IPS-20b (cell line): ENCODE data around the gene TSPYL4.

ENCODE experiments used
- H3K27ac ChIP-seq: one replicate; pipeline ENCODE4 v1.5.1; 2013; ENCODE audit warnings: low read length
- H3K27me3 ChIP-seq: 2 replicates; pipeline ENCODE4 v1.6.1; 2013; ENCODE audit warnings: mild to moderate bottlenecking, low read length, inconsistent platforms; ENCODE audit not compliant: insufficient read depth
- H3K36me3 ChIP-seq: 2 replicates; pipeline ENCODE4 v1.6.1; 2013; ENCODE audit warnings: low read depth, mild to moderate bottlenecking, inconsistent platforms, low read length, moderate library complexity; ENCODE audit not compliant: insufficient read depth
- H3K4me1 ChIP-seq: 2 replicates; pipeline ENCODE4 v1.6.1; 2013; ENCODE audit warnings: mild to moderate bottlenecking, control low read depth, inconsistent platforms, low read length, moderate library complexity; ENCODE audit not compliant: insufficient read depth
- H3K4me3 ChIP-seq: 2 replicates; pipeline ENCODE4 v1.5.1; 2013; ENCODE audit warnings: mild to moderate bottlenecking, low read length, inconsistent platforms
- H3K9ac ChIP-seq: 2 replicates; pipeline ENCODE4 v1.6.1; 2013; ENCODE audit warnings: low read depth, mild to moderate bottlenecking, inconsistent platforms, low read length, moderate library complexity
- H3K9me3 ChIP-seq: 2 replicates; pipeline ENCODE4 v1.6.1; 2013; ENCODE audit warnings: mild to moderate bottlenecking, low read depth, low read length, inconsistent platforms; ENCODE audit not compliant: insufficient read depth

Gene TSPYL4

DNA sequence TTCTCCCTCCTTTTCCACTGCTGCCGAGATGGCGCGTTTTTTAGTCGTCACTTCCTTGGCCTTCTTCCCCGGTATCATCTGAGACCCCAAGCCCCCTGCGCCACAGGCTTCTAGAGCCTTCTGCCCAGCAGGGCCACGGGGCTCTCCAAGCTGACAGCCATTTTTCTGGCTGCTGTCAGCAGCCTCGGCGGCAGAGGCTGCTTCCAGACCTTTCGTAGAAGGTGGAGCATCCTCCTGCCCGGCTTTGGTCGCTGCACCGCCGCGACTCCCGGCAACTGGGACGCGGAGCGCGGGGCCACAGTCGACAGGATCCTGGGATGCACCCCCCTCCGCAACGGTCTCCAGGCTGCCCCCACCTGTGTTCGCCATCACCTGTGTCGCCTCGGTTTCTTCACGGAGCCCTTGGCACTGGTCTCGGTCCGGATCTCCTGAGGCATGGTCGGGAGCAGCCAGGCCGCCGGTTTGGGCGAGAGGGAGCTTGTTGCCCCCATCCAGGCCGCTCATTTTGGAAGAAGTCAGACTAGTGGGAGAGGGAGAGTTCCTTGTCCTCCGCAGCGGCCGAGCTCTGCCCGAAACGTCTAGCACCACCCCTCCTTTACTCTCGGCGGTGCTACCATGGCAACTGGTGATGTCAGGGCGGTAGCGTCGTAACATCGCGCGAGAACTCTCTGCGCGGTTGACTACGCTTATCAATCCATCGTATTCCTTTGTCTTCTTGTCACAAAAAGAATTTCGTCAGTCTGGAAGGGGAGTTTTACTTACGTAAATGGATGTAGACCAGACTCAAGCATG, at the start of gene TSPYL4:
TSS of gene TSPYL4 (minus strand) at position 571 of the 792 bp plus-strand sequence. CDS start at position 504, 67 bp downstream.
- no peaks in the 10 kb centered on the region for H3K27me3 ChIP-seq
- H3K4me3 ChIP-seq = peak within 1 kb of the TSS; percentile 86
- H3K27ac ChIP-seq = peak within 1 kb of the TSS; percentile 91
- H3K36me3 ChIP-seq = peaks cover 9% of the 10 kb centered on the region; the same call in 1 of the 2 replicates
- no peaks in the 10 kb centered on the region for H3K9me3 ChIP-seq
- peaks cover 33% of the 10 kb centered on the region for H3K4me1 ChIP-seq
- H3K9ac ChIP-seq = peak within 1 kb of the TSS; percentile 96

DNA sequence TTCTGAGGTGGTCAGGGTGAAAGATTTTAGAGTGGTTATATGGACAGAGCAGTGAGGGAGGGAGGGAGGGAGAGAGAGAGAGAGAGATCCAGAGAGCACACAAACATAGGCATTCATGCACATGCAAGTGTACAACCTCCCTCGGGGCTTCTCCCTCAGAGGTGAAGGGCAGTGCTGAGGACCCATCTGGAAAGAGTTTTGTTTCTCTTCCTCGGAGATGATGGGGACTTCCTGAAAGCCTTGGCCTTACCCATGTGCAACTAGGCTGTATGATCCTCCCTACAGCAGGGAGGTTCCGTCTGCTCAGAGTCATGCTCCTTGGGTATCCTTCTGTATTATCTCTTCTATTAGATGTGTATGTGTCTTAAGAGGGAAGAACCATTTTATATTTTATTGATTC, 47.2 kb upstream of the TSPYL4 start:
- no peaks in the 10 kb centered on the region for H3K36me3 ChIP-seq
- H3K4me3 ChIP-seq = no peak overlapping the region
- no peak overlapping the region for H3K9ac ChIP-seq
- H3K4me1 ChIP-seq = no peaks in the 10 kb centered on the region
- peaks cover 10% of the 10 kb centered on the region for H3K9me3 ChIP-seq
- H3K27ac ChIP-seq = no peak overlapping the region
- no peaks in the 10 kb centered on the region for H3K27me3 ChIP-seq

DNA sequence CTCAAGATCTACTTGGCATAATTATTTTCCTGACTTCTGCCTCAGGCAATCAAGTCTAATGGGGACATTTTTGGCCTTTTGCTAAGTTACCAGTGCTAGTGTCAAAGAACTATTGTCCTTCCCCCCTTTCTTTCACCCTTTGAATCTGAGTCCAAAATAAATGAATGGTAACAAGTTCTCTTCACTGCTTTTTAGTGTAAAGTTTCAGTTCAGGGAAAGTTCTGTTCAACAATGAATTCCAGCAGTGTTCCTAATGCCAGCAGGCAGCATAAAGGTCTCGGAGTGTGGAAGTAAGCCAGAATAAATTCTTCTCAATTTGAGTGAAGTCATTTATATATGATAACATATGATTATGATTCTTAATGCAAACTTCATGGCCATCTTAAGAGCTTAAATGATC, 46.7 kb upstream of the TSPYL4 start:
- no peaks in the 10 kb centered on the region for H3K27me3 ChIP-seq
- H3K4me1 ChIP-seq = no peaks in the 10 kb centered on the region
- H3K9me3 ChIP-seq = peaks cover 10% of the 10 kb centered on the region
- H3K27ac ChIP-seq = no peak overlapping the region
- no peaks in the 10 kb centered on the region for H3K36me3 ChIP-seq
- no peak overlapping the region for H3K9ac ChIP-seq
- no peak overlapping the region for H3K4me3 ChIP-seq

DNA sequence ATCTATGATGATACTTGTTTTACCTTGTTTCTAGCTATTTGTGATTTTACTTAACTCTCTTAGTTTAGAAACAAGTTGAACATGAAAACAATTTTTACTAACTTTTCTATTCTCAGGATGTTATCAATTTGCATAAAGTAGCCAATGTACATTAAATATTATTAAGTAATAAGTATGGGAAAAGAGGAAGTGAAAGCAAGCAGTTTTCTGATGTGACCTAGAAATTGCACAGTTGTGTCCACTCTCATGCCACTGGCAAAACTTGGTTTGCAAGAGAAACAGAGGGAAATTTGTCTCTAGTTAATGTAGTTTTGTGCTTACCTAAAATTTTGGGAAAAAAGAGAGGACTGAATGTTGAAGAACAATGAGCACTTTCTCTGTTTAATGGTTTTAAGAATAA, 45.1 kb upstream of the TSPYL4 start:
- Histone ChIP-seq H3K4me3 (no peak overlapping the region), H3K27ac (no peak overlapping the region), H3K9ac (no peak overlapping the region), H3K9me3 (peaks cover 10% of the 10 kb centered on the region), H3K27me3 (no peaks in the 10 kb centered on the region), H3K4me1 (no peaks in the 10 kb centered on the region), H3K36me3 (no peaks in the 10 kb centered on the region)

DNA sequence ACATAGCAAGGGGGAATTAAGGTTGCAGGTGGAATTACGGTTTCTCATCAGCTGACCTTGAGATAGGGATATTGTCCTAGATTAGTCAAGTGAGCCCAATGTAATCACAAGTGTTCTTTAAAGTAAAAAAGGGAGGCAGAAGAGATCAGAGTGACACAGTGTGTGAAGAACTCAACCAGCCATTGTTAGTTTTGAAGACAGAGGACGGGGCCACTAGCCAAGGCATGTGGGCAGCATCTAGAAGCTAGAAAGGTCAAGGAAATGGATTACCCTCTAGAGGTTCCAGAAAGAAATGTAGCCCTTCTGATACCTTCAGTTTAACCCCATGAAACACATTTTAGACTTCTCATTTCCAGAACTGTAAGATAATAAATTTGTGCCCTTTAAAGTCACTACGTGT, 44.4 kb upstream of the TSPYL4 start:
- no peak overlapping the region for H3K9ac ChIP-seq
- no peak overlapping the region for H3K4me3 ChIP-seq
- no peak overlapping the region for H3K27ac ChIP-seq
- H3K9me3 ChIP-seq = peaks cover 10% of the 10 kb centered on the region
- H3K27me3 ChIP-seq = no peaks in the 10 kb centered on the region
- H3K36me3 ChIP-seq = no peaks in the 10 kb centered on the region
- no peaks in the 10 kb centered on the region for H3K4me1 ChIP-seq

DNA sequence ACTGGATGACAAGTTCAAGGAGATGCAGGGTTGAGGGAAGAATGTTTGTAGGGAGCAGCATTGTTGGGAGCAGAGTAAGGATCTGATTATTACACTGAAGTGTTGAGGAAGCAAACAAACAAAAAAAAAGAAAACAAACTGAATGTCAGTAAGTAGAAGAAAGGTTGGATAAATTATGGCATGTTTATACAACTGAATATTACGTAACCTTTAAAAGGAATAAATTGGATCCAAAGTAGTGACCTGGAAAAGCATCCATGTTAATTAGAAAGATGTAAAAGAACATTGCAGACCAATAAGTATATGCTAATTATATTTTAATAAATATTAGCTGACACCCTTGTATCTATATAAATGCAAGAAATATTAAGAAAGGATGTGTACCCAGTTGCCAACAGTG, 38.7 kb upstream of the TSPYL4 start:
- H3K9me3 ChIP-seq = no peaks in the 10 kb centered on the region
- no peak overlapping the region for H3K9ac ChIP-seq
- H3K27me3 ChIP-seq = no peaks in the 10 kb centered on the region
- no peak overlapping the region for H3K27ac ChIP-seq
- H3K4me3 ChIP-seq = no peak overlapping the region
- H3K36me3 ChIP-seq = no peaks in the 10 kb centered on the region
- peaks cover 3% of the 10 kb centered on the region; the same call in 1 of the 2 replicates for H3K4me1 ChIP-seq

DNA sequence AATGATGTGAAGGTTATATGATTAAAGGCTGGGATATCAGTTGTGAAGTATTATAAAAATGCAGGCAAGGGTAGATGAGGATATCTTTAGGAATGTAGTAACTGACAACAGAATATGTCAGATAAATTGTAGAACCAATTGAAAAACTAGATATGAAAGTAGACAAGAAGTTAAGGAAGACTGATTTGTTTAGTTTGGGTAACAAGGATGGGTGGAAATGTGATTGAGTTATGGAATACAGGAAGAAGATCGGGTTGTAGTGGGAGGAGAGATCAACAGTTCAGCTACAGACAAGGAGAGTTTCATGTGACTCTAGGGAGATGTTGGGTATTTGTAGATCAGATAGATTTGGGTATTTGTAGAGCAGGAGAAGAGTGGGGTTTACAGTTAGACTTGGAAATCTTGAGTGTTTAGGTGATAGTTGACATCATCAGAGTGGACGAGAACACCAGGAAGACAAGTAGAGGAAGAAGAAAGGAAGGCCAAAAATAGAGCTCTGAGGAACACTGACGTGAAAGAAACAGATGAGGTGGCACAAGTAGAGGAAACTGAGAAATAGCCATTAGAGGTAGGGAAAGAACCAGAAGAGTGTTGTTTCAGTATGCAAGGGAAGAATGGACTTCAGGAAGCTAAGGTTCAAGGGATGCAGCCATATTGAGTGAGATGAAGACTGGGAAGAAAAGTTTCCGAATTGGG, 38.0 kb upstream of the TSPYL4 start:
- Histone ChIP-seq H3K9me3 (no peaks in the 10 kb centered on the region), H3K36me3 (no peaks in the 10 kb centered on the region), H3K4me1 (peaks cover 3% of the 10 kb centered on the region; the same call in 1 of the 2 replicates), H3K4me3 (no peak overlapping the region), H3K9ac (no peak overlapping the region), H3K27me3 (no peaks in the 10 kb centered on the region), H3K27ac (no peak overlapping the region)

DNA sequence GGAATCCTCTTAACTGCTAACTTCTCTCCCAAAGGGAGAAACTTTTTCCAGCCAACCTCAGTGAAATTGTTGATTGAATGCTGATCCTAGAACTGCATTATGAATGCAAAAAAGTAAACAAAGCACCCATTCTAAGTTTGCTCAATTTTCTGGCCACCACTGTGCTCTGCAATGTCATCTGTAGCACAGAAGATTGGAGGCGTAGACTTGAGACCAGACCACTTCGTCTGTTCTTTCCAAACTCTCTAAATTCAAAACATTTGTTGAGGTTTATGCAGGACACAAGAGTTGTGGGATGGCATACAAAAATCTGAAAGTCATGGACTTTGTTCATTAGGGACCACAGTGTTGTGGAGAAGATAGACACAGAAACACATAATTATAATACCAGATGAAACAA, 36.9 kb upstream of the TSPYL4 start:
- no peaks in the 10 kb centered on the region for H3K9me3 ChIP-seq
- H3K4me3 ChIP-seq = no peak overlapping the region
- H3K36me3 ChIP-seq = no peaks in the 10 kb centered on the region
- no peak overlapping the region for H3K27ac ChIP-seq
- H3K9ac ChIP-seq = no peak overlapping the region
- H3K27me3 ChIP-seq = no peaks in the 10 kb centered on the region
- H3K4me1 ChIP-seq = peaks cover 3% of the 10 kb centered on the region; the same call in 1 of the 2 replicates

DNA sequence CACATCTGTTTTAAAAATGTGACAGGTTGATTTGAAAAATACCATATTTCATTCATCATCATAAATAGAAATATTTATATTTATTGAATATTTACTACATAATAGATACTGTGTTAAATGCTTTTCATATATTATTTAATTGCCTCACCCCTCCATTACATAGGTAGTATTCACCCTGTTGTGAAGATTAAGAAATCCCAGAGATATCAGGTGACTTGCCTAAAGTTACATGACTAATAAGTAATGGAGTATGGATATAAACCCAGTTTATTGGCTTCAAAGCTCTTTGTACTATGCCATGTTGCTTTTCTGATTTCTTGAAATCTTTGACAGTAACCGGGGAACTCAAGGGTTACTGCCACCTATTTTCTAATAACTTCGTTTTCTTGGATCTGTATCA, 36.0 kb upstream of the TSPYL4 start:
- Histone ChIP-seq H3K36me3 (no peaks in the 10 kb centered on the region), H3K4me3 (no peak overlapping the region), H3K9me3 (no peaks in the 10 kb centered on the region), H3K27ac (no peak overlapping the region), H3K4me1 (peaks cover 3% of the 10 kb centered on the region; the same call in 1 of the 2 replicates), H3K9ac (no peak overlapping the region), H3K27me3 (no peaks in the 10 kb centered on the region)

DNA sequence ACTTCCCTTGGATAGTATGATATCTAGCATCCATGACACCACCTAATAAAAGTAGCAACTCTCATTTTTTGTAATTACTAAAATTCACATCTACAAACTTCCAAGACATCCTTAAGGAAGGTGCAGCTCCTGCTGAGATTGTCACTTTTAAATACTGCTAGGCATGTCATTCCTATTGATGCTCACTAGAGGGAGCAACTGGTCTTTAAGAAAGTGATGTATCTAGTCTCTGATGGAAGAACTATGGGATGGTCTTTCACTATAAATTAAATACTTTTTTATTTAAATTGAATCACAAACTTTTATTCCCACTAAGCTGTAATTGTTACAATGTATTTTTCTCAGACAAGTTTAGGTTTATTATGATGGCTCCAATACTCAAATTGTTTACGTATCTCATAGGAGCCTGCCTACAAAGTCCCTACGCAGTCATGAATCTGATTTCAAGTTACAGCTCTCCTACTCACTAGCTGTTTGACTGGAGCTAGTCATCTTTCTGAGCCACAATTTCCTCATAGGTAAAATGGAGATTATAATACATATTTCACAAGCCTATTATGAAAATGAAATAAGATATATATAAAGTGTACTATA, 33.9 kb upstream of the TSPYL4 start:
- Histone ChIP-seq H3K4me3 (no peak overlapping the region), H3K9me3 (no peaks in the 10 kb centered on the region), H3K36me3 (no peaks in the 10 kb centered on the region), H3K9ac (no peak overlapping the region), H3K27ac (no peak overlapping the region), H3K4me1 (peaks cover 3% of the 10 kb centered on the region; the same call in 1 of the 2 replicates), H3K27me3 (no peaks in the 10 kb centered on the region)

DNA sequence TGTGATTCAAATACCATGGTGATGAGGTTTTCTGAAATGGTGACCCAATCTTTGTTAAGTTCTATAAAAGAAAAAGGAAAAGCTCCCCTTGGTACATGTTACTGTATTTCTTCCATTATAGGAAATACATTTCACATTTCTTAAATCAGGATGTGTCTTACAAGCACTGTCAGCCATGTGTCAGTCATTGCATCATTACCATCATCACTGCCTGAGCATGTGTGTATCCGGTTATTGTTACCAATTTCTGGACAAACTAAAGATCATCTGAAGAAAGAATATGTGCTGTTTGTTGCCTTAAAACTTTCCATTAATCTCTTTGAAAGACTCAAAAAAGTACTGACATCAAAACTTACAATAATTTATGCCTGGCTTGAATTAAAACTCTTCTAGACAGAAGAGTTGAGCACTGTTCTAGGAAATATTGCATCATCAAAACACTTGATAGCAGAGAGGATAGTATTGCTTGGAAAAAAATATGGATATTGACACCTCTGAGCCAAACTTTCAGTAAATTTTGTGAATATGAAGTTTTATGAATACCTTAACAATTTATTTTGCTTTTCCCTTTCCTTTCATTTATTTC, 33.0 kb upstream of the TSPYL4 start:
- peaks cover 3% of the 10 kb centered on the region; the same call in 1 of the 2 replicates for H3K4me1 ChIP-seq
- H3K9me3 ChIP-seq = no peaks in the 10 kb centered on the region
- no peaks in the 10 kb centered on the region for H3K36me3 ChIP-seq
- H3K27me3 ChIP-seq = no peaks in the 10 kb centered on the region
- H3K9ac ChIP-seq = no peak overlapping the region
- no peak overlapping the region for H3K27ac ChIP-seq
- H3K4me3 ChIP-seq = no peak overlapping the region
